ENCODE data around the gene PKD1L1. TPM values are rescaled to one million over a fixed set of nuclear protein-coding genes. Genes with fewer than 3 reads are reported as not detected.
"Not testable (repeated sequence)": the region's sequence is repeated elsewhere in the genome, so short reads cannot be mapped to it uniquely, and the experiment has no call there.

The PKD1L1 gene
- total RNA-seq, 1 donor from 2014 or later = 0.19 TPM

DNA sequence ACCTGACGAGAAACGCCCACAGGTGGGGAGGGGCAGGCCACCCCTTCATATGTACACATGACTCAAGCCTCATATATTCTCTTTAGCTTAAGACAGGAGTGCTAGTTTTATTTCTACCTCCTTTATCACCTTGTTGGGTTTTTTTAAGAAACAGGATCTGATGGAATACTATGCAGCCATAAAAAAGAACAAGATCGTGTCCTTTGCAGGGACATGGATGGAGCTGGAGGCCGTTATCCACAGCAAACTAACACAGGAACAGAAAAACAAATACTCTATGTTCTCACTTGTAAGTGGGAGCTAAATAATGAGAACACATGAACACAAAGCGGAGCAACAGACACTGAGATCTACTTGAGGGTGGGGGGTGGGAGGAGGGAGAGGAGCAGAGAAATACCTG lies 42.3 kb upstream of the PKD1L1 start:
- Mint-ChIP-seq H3K4me3 (peak overlapping the region; percentile 12), H3K27me3 (ENCODE audit: low read depth) (no peaks in the 10 kb centered on the region), H3K4me1 (peaks cover 30% of the 10 kb centered on the region), H3K36me3 (ENCODE audit: low read depth) (peaks cover 6% of the 10 kb centered on the region), H3K9me3 (peaks cover 9% of the 10 kb centered on the region), H3K27ac (ENCODE audit: unreplicated experiment) (peak overlapping the region; percentile 15)
- TF ChIP-seq, protein P1, sequence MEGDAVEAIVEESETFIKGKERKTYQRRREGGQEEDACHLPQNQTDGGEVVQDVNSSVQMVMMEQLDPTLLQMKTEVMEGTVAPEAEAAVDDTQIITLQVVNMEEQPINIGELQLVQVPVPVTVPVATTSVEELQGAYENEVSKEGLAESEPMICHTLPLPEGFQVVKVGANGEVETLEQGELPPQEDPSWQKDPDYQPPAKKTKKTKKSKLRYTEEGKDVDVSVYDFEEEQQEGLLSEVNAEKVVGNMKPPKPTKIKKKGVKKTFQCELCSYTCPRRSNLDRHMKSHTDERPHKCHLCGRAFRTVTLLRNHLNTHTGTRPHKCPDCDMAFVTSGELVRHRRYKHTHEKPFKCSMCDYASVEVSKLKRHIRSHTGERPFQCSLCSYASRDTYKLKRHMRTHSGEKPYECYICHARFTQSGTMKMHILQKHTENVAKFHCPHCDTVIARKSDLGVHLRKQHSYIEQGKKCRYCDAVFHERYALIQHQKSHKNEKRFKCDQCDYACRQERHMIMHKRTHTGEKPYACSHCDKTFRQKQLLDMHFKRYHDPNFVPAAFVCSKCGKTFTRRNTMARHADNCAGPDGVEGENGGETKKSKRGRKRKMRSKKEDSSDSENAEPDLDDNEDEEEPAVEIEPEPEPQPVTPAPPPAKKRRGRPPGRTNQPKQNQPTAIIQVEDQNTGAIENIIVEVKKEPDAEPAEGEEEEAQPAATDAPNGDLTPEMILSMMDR (conservative IDR thresholded peaks at IDR 0.05) = no peak
- DNase-seq (ENCODE audit: low read depth, low spot score) = no peak

DNA sequence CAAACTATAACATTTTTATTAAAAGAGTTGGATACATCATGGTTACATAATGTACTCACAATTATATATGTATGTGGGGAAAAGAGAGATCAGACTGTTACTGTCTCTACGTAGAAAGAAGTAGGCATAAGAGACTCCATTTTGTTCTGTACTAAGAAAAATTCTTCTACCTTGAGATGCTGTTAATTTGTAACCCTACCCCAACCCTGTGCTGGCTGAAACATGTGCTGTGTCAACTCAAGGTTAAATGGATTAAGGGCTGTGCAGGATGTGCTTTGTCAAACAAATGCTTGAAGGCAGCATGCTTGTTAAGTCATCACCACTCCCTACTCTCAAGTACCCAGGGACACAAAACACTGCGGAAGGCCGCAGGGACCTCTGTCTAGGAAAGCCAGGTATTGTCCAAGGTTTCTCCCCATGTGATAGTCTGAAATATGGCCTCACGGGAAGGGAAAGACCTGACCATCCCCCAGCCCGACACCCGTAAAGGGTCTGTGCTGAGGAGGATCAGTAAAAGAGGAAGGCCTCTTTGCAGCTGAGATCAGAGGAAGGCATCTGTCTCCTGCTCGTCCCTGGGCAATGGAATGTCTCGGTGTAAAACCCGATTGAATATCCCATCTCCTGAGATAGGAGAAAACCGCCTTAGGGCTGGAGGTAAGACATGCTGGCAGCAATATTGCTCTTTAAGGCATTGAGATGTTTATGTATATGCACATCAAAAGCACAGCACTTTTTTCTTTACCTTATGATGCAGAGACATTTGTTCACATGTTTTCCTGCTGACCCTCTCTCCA lies 41.5 kb upstream of the PKD1L1 start:
- DNase-seq (ENCODE audit: low read depth, low spot score); H3K27me3 Mint-ChIP-seq (ENCODE audit: low read depth); H3K27ac Mint-ChIP-seq (ENCODE audit: unreplicated experiment); H3K36me3 Mint-ChIP-seq (ENCODE audit: low read depth); H3K9me3 Mint-ChIP-seq; H3K4me3 Mint-ChIP-seq: not testable (repeated sequence)
- peaks cover 30% of the 10 kb centered on the region for H3K4me1 Mint-ChIP-seq

DNA sequence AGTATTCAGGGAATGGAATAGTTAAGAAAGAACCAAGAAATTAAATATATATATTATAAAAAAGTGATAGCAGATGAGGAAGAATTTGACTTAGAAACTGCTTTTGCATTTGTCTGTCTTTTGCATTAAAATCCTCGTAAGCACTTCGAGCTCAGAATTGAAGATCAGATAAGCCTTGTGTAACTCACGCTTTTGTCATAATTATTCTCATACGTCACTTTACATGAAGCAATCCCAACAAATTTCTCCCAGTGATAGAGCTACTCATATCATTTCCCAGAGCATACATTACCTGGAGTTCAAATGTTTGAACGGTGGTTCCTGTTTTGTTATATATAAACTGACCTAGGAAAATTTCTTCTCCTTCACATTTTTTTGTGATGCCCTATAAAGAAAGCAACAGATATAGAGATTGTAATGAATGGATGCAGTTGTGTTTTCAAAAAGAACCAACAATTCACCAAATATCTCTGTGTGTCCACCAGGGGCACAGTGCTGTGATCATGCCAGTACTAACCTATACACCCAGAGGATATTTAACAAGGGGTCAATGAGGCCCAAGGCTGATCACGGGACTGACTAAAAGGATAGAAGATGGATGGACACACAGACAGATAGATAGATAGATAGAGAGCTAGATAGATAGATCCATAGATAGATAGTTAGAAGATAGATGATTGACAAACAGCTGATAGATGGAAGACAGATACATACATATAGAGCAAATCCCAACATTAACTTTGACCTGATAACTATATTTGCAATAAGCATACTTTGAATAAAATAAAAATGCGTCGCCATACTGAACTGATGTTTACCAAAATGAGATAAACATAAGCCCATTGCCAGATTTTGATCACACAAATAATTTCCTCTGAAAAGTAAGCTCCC lies 40.5 kb upstream of the PKD1L1 start:
- Mint-ChIP-seq H3K9me3 (no peaks in the 10 kb centered on the region), H3K27ac (ENCODE audit: unreplicated experiment) (no peak overlapping the region), H3K4me3 (no peak overlapping the region)

DNA sequence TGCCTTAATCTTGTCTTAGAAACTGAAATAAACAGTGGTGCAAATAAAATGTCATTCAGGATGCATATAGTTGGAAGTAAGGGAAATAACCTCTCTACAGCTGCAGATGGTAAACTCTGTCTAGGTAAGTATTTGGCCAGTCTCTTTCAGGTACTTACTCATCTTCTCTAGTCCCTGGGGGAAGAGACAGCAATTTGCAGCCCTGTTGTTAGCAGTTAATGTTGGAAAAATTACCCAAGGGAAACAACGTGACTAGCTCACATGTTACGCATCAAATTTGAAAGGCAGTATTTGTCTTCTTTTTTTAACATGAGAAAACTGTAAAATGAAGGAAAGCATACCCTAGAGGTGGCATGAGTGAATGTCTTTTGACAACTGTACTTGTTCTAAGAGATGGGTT lies 34.3 kb upstream of the PKD1L1 start:
- no peaks in the 10 kb centered on the region for H3K27me3 Mint-ChIP-seq (ENCODE audit: low read depth)
- no peak overlapping the region for H3K4me3 Mint-ChIP-seq
- TF ChIP-seq, protein P1 (conservative IDR thresholded peaks at IDR 0.05) = peak; percentile 21
- no peak overlapping the region for H3K27ac Mint-ChIP-seq (ENCODE audit: unreplicated experiment)
- DNase-seq (ENCODE audit: low read depth, low spot score) = no peak
- peaks cover 17% of the 10 kb centered on the region for H3K4me1 Mint-ChIP-seq
- H3K36me3 Mint-ChIP-seq (ENCODE audit: low read depth) = peaks cover 7% of the 10 kb centered on the region
- no peaks in the 10 kb centered on the region for H3K9me3 Mint-ChIP-seq

More for the DNA sequence above, 40.5 kb upstream of the PKD1L1 start:
- DNase-seq (ENCODE audit: low read depth, low spot score) = no peak
- peaks cover 26% of the 10 kb centered on the region for H3K4me1 Mint-ChIP-seq
- no peaks in the 10 kb centered on the region for H3K27me3 Mint-ChIP-seq (ENCODE audit: low read depth)
- no peaks in the 10 kb centered on the region for H3K36me3 Mint-ChIP-seq (ENCODE audit: low read depth)
- TF ChIP-seq, protein P1 (conservative IDR thresholded peaks at IDR 0.05) = peak; percentile 60

DNA sequence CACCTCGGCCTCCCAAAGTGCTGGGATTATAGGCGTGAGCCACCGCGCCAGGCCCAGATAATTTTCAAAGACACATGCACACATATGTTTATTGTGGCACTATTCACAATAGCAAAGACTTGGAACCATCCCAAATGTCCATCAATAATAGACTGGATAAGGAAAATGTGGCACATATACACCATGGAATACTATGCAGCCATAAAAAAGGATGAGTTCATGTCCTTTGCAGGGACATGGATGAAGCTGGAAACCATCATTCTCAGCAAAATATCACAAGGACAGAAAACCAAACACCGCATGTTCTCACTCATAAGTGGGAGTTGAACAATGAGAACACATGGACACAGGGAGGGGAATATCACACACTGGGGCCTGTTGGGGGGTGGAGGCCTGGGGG lies 32.4 kb upstream of the PKD1L1 start:
- H3K27me3 Mint-ChIP-seq (ENCODE audit: low read depth); H3K36me3 Mint-ChIP-seq (ENCODE audit: low read depth); H3K27ac Mint-ChIP-seq (ENCODE audit: unreplicated experiment); H3K9me3 Mint-ChIP-seq; H3K4me3 Mint-ChIP-seq; DNase-seq (ENCODE audit: low read depth, low spot score): not testable (repeated sequence)
- peaks cover 22% of the 10 kb centered on the region for H3K4me1 Mint-ChIP-seq

DNA sequence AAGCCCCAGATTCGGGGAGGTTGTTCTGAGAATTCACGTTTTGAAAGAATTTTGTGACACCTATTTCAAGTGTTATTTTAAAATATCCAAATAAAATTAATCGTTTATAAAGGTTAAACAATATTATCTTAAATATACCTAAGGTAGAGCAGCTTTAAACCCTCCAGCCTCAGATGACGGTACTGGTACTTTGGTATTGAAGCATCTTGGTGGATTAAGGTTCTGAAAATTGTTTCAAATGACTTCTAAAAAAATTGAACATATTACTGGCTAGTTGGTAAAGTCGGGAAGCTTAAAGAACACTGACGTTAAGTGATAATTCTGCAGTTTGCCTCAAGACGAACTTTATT lies 31.5 kb upstream of the PKD1L1 start:
- TF ChIP-seq, protein P1 (conservative IDR thresholded peaks at IDR 0.05) = no peak
- peaks cover 22% of the 10 kb centered on the region for H3K4me1 Mint-ChIP-seq
- H3K27me3 Mint-ChIP-seq (ENCODE audit: low read depth) = no peaks in the 10 kb centered on the region
- H3K4me3 Mint-ChIP-seq = peak overlapping the region; percentile 96
- no peaks in the 10 kb centered on the region for H3K9me3 Mint-ChIP-seq
- H3K27ac Mint-ChIP-seq (ENCODE audit: unreplicated experiment) = no peak overlapping the region
- H3K36me3 Mint-ChIP-seq (ENCODE audit: low read depth) = peaks cover 11% of the 10 kb centered on the region
- DNase-seq (ENCODE audit: low read depth, low spot score) = no peak

Data from neural crest cell (in vitro differentiated cells).